ENCODE results near the gene CNKSR3.

Gene CNKSR3

GRCh38 chr6:154343473-154344308 lies 166.8 kb downstream of the CNKSR3 start:
- Histone ChIP-seq H4K20me1 (ENCODE audit: insufficient read depth, low read length) (no peaks in the 10 kb centered on the region), H3K9me2 (ENCODE audit: low read depth, low read length) (no peaks in the 10 kb centered on the region), H2AFZ (ENCODE audit: low read length) (no peak overlapping the region), H3K4me3 (ENCODE audit: low read depth, low read length, poor library complexity, severe bottlenecking) (no peak overlapping the region), H3K27ac (ENCODE audit: low read depth, low read length, poor library complexity, severe bottlenecking) (no peak overlapping the region), H3K27me3 (ENCODE audit: insufficient read depth, low read length) (no peaks in the 10 kb centered on the region), H3F3A (ENCODE audit: insufficient read depth, low read length) (no peaks in the 10 kb centered on the region), H3K9me3 (ENCODE audit: low read length) (no peaks in the 10 kb centered on the region), H3K4me1 (ENCODE audit: insufficient read depth, low read length, severe bottlenecking) (no peaks in the 10 kb centered on the region), H3K4me2 (ENCODE audit: low read length) (no peak overlapping the region), H3K9ac (ENCODE audit: low read length) (no peak overlapping the region), H3K79me2 (ENCODE audit: insufficient read depth, low read length) (no peaks in the 10 kb centered on the region), H3K36me3 (ENCODE audit: insufficient read depth, low read length) (no peaks in the 10 kb centered on the region)
- TF ChIP-seq EZH2 (IDR thresholded peaks at IDR 0.05; ENCODE audit: borderline replicate concordance, low read length): no peak

DNA sequence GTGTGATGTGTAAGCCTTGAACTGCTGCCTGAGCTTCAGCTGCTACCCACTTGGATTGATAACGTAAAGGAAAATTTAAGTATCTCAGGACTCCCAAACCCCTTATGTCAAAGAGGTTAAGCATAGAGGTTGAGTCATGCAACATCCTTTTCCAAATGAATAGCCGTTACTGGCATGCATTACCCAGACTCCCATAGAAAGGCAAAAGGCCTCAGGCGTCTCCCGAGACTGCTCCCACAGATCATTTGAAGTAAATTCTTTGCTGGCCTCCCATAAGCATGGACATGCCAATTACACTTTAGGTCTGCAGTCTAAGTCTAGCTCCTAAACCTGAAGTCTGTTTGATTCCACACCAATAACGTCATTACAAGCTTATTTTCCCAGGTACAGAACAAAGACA lies 168.6 kb downstream of the CNKSR3 start:
- Histone ChIP-seq H3K79me2 (ENCODE audit: insufficient read depth, low read length) (no peaks in the 10 kb centered on the region), H3K4me3 (ENCODE audit: low read depth, low read length, poor library complexity, severe bottlenecking) (no peak overlapping the region), H3K27me3 (ENCODE audit: insufficient read depth, low read length) (no peaks in the 10 kb centered on the region), H4K20me1 (ENCODE audit: insufficient read depth, low read length) (no peaks in the 10 kb centered on the region), H2AFZ (ENCODE audit: low read length) (no peak overlapping the region), H3K9ac (ENCODE audit: low read length) (no peak overlapping the region), H3K36me3 (ENCODE audit: insufficient read depth, low read length) (no peaks in the 10 kb centered on the region), H3K9me2 (ENCODE audit: low read depth, low read length) (no peaks in the 10 kb centered on the region), H3F3A (ENCODE audit: insufficient read depth, low read length) (no peaks in the 10 kb centered on the region), H3K4me1 (ENCODE audit: insufficient read depth, low read length, severe bottlenecking) (no peaks in the 10 kb centered on the region), H3K27ac (ENCODE audit: low read depth, low read length, poor library complexity, severe bottlenecking) (no peak overlapping the region), H3K9me3 (ENCODE audit: low read length) (no peaks in the 10 kb centered on the region), H3K4me2 (ENCODE audit: low read length) (no peak overlapping the region)
- no peak for TF ChIP-seq EZH2 (IDR thresholded peaks at IDR 0.05; ENCODE audit: borderline replicate concordance, low read length)
- no peak for TF ChIP-seq CTCF (IDR thresholded peaks at IDR 0.05; ENCODE audit: low read length)

DNA sequence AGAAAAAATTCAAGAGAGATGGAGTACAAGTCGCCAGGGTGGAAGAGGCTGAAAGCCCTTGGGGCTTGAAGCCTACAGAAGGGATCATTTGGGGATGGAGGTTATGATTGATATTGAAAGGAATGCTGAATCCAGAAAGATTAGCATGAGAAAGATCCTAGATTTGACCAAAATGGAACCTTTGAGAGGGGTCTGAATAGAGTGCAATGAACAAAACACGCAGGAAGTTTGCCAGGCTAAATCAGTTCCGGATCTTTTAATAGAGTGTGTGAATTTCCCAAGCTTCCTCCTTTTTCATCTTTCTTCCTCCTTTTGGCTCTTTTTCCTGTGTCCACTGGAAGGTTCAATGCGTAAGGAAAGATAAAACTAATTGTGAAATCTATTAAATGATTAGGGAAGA lies 169.1 kb downstream of the CNKSR3 start:
- no peak overlapping the region for H3K4me3 ChIP-seq (ENCODE audit: low read depth, low read length, poor library complexity, severe bottlenecking)
- H3K9ac ChIP-seq (ENCODE audit: low read length): no peak overlapping the region

More for the DNA sequence above, 169.1 kb downstream of the CNKSR3 start:
- Histone ChIP-seq H3K79me2 (ENCODE audit: insufficient read depth, low read length) (no peaks in the 10 kb centered on the region), H3K4me1 (ENCODE audit: insufficient read depth, low read length, severe bottlenecking) (no peaks in the 10 kb centered on the region), H3K4me2 (ENCODE audit: low read length) (no peak overlapping the region), H2AFZ (ENCODE audit: low read length) (no peak overlapping the region), H3K36me3 (ENCODE audit: insufficient read depth, low read length) (no peaks in the 10 kb centered on the region), H3K27ac (ENCODE audit: low read depth, low read length, poor library complexity, severe bottlenecking) (no peak overlapping the region), H3K9me2 (ENCODE audit: low read depth, low read length) (no peaks in the 10 kb centered on the region), H3K27me3 (ENCODE audit: insufficient read depth, low read length) (no peaks in the 10 kb centered on the region), H4K20me1 (ENCODE audit: insufficient read depth, low read length) (no peaks in the 10 kb centered on the region), H3K9me3 (ENCODE audit: low read length) (no peaks in the 10 kb centered on the region), H3F3A (ENCODE audit: insufficient read depth, low read length) (no peaks in the 10 kb centered on the region)
- no peak for TF ChIP-seq EZH2 (IDR thresholded peaks at IDR 0.05; ENCODE audit: borderline replicate concordance, low read length)
- TF ChIP-seq CTCF (IDR thresholded peaks at IDR 0.05; ENCODE audit: low read length): no peak
